HL-60 (cell line): ENCODE measurements around the gene FOXP1.

Experiments used
- CTCF ChIP-seq: IDR thresholded peaks from one replicate; pipeline ENCODE4 v1.5.1; 2011; ENCODE audit warnings: low read length, control low read depth, inconsistent platforms; ENCODE audit not compliant: insufficient read depth
- POLR2AphosphoS5 ChIP-seq: IDR thresholded peaks from 2 replicates; pipeline ENCODE4 v1.6.1; 2012; ENCODE audit warnings: low read depth
- REST ChIP-seq: IDR thresholded peaks from 2 replicates; pipeline ENCODE4 v1.6.1; 2012; ENCODE audit warnings: low read depth; ENCODE audit not compliant: insufficient replicate concordance

GRCh38 chr3:71083726-71084131, 499.8 kb downstream of the FOXP1 start:
- TF ChIP-seq CTCF (no peak), POLR2AphosphoS5 (no peak), REST (no peak)
